Fibroblast of skin of left biceps (primary cell): ENCODE results near the gene GMDS.
A peak's percentile ranks its signal among the peaks of the same experiment; 100 is the strongest.
"Not testable (repeated sequence)": the region's sequence is repeated elsewhere in the genome, so short reads cannot be mapped to it uniquely, and the experiment has no call there.

Experiments
- DNase-seq, 2 experiments: peaks; one replicate each; pipeline ENCODE4 v3.0.0-alpha.2; 2013; ENCODE audit warnings: low read depth in 2 of 2

GMDS gene

GRCh38 chr6:1686117-1687098, 559.0 kb downstream of the GMDS start:
- peak; percentile 95 to 96 for DNase-seq

DNA sequence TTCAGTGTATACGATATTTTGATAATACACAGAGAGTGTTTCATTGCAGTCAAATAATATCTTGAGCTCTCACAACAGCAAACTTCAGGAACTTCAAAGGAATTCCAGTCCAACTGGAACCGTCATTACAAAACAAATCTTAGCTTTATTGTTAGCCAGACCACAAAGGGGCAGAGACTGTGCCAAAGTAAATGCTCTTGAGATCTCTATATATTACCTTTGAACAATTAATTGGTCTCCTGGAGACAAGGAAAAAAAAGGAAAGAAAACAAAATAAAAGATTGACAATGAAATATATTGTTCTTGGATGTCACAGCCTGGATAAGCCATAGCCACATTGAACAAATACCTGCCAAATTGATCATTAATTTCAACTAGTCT, 565.7 kb downstream of the GMDS start:
- DNase-seq = no peak

GRCh38 chr6:1679031-1679687, 566.2 kb downstream of the GMDS start:
- DNase-seq = no peak

GRCh38 chr6:1678201-1678600, 567.2 kb downstream of the GMDS start:
- DNase-seq = no peak

- no peak for DNase-seq
These were observed 573.0 kb downstream of the GMDS start for GRCh38 chr6:1672379-1672778.

- DNase-seq = no peak
These were observed 574.5 kb downstream of the GMDS start for GRCh38 chr6:1670711-1671462.

GRCh38 chr6:1669996-1670395, 575.4 kb downstream of the GMDS start:
- no peak for DNase-seq

- DNase-seq = not testable (repeated sequence)
These were observed 576.9 kb downstream of the GMDS start for GRCh38 chr6:1668456-1668855.

DNA sequence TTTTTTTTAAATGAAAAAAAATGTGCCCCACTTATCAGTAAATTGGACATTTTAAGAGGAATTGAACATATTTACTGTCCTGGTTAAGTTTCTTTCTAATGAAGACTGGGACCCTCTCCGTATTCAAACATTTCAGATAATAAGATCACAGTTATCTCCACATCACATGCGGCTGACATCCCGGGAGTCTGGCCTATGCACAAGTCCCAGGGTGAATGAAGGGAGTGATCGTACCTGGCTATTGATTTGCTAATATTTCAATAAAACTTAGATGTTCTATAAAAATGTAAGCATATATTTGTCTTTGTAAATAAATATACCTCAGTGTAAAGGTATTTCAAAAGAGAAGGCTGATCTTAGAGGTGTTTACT, 577.6 kb downstream of the GMDS start:
- no peak for DNase-seq

DNA sequence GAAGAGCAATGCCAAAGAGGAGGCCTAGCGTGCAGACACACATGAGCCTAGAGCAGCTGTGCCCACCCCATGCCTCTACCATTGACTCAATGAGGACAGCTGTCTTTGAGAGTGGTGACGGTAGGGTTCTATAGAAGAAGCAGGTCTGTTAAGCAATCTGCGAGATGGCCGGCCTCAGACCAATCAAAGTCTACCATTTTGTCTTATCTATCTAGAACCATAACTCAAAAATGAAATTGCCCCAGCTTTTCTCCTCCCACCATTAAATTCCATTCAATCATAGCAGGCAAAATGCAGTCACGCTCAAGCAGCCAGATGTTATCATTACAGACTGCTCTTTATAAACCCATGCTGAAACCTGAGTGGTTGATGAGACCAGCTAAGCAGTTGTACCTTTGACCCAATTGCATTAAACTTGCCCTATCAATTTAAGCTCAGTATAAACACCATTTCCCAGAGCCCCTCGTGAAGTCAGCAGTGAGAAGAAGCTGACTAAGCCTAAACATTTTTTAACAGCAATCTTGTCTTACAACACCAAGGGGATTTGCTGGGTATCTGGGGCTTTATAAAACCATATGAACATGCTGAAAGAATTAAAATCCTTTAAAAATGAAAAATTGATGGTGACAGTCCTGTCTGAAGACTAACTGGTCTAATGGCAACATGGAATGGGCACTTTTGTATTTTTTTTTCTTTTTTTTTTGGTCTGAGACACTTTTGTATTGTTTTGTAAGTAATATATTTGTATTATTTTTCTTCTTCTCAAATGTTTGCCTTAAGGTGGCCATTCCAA, 578.2 kb downstream of the GMDS start:
- peak; percentile 56 to 58 for DNase-seq

GRCh38 chr6:1665214-1665613, 580.2 kb downstream of the GMDS start:
- no peak for DNase-seq

DNA sequence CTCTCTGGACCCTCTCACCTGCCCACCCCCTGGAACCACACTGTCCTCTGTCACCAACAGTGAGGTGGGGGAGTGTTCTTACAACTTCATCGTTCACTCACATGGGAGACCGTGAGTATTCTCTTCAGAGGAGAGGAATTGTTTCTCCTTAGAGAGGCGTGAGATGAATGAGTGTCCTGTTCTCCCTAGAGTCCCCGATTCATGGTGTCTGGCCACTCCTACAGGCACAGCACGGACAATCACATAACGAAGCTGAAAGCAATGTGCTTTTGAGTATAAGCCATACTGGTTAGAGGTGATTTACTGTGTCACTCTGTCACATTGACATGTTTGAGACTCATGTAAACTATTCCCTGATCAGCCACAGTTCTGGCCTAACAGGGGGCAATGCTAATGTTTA, 581.1 kb downstream of the GMDS start:
- no peak for DNase-seq

GRCh38 chr6:1663511-1663910, 581.9 kb downstream of the GMDS start:
- DNase-seq = no peak

DNA sequence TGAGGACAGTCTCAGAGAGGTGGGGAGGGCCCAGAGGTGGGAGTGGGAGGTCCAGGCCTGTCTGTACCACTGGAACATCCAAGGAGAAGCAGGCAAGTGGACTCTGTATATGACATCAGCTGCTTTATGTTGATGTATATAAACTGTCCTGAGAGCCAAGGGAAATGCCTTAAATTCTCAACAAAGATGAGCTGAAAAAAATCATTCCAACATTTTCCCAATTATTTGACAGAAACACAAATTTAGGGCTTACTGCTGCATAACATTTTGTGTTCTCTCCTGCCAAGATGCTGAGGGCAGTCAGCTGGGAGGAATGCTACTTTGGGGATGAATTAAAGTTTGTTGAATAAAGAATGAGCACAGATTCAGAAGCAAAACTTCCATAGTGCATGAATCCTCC, 582.9 kb downstream of the GMDS start:
- peak; percentile 46 to 49 for DNase-seq

DNA sequence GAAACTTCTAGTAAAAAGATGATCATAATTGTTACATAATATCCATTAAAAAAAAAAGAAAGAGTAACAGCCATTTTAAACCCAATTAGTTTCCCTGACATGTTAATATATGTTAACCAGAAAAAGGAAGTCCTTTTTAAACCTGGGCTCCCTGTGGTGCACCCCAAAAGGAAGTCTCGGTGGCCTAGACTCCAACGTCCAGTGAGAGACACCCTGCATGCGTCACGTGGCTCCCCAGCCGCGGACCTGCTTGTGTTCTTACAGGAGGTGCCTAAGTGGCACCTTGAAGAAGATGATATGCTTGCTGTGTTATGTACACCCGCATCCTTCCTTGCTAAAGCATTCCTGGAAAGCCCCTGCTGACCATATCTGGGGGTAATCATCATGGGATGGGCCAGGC, 585.6 kb downstream of the GMDS start:
- DNase-seq = no peak

GRCh38 chr6:1658212-1659005, 587.0 kb downstream of the GMDS start:
- DNase-seq = no peak

DNA sequence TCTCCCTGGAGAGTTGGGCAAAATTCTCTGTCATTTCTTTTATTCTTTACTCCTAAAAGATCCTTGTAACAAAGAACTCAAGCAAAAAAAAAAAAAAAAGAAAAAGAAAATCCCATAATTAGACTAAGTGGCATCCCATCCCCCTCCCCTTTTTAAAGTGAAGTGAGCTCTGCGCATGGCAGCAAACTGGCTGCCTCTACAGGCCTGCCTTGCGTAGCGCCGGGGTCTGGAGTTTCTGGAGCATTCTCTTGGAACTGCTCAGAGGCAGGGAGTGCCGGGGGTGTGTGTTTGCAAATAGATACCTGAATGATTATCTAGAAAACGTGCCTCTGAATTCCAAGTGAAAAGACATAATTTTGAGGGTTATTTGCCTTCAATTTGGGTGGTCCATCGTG, 587.6 kb downstream of the GMDS start:
- DNase-seq = no peak

- DNase-seq = no peak
These were observed 588.2 kb downstream of the GMDS start for GRCh38 chr6:1657116-1657770.

- no peak for DNase-seq
These were observed 591.4 kb downstream of the GMDS start for GRCh38 chr6:1654054-1654453.

DNA sequence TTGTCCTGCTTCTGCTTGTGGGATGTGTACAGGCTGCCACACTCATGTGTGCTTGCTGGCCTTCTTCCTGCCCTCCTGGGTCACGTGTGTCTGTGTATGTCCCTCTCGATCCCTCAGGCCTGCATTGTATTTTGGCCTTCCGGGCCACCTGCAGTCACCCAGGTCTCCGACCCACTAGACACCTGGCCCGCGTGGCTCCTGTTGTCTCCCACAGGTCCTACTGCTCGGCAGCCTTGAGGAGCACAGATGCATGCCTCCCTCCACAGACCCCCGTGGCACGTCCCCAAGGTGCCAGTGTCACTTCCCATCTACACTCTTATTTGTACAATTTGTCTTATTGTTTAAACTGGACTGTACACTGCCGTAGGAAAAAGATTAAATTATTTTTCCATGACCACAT, 592.6 kb downstream of the GMDS start:
- no peak for DNase-seq
